ENCODE results near the gene C11orf42. TPM values are rescaled to one million over a fixed set of nuclear protein-coding genes. Genes with fewer than 3 reads are reported as not detected.

Gene C11orf42
- total RNA-seq (ENCODE audit: unreplicated experiment) = not detected
- long read RNA-seq, partial matches to known transcripts = 0 of 1 reads
- long read RNA-seq, other reads (novel, unspliced or antisense) = 1 of 1 reads

GRCh38 chr11:6205366-6205765 lies at the start of gene C11orf42:
C11orf42 (plus strand) TSS chr11:6205557; CDS start chr11:6205616, 59 bp downstream.
- DNase-seq = no peak
- Mint-ChIP-seq H3K36me3 (ENCODE audit: unreplicated experiment) (peaks cover 6% of the 10 kb centered on the region), H3K27ac (ENCODE audit: unreplicated experiment) (no peak within 1 kb of the TSS), H3K4me1 (ENCODE audit: low read depth, unreplicated experiment) (no peaks in the 10 kb centered on the region), H3K4me3 (ENCODE audit: unreplicated experiment) (no peak within 1 kb of the TSS), H3K9me3 (ENCODE audit: unreplicated experiment) (no peaks in the 10 kb centered on the region), H3K27me3 (ENCODE audit: unreplicated experiment) (peaks cover 2% of the 10 kb centered on the region)
- no peak for TF ChIP-seq CTCF (IDR thresholded peaks at IDR 0.05; ENCODE audit: partially characterized antibody, unreplicated experiment)

- H3K4me1 Mint-ChIP-seq (ENCODE audit: low read depth, unreplicated experiment) = peaks cover 5% of the 10 kb centered on the region
- no peaks in the 10 kb centered on the region for H3K27me3 Mint-ChIP-seq (ENCODE audit: unreplicated experiment)
- no peaks in the 10 kb centered on the region for H3K36me3 Mint-ChIP-seq (ENCODE audit: unreplicated experiment)
- no peak overlapping the region for H3K27ac Mint-ChIP-seq (ENCODE audit: unreplicated experiment)
- H3K9me3 Mint-ChIP-seq (ENCODE audit: unreplicated experiment) = no peaks in the 10 kb centered on the region
- TF ChIP-seq CTCF (IDR thresholded peaks at IDR 0.05; ENCODE audit: partially characterized antibody, unreplicated experiment) = no peak
- no peak for DNase-seq
- H3K4me3 Mint-ChIP-seq (ENCODE audit: unreplicated experiment) = no peak overlapping the region
Measured at GRCh38 chr11:6156628-6157359, 48.6 kb upstream of the C11orf42 start.

GRCh38 chr11:6170226-6170625 lies 35.1 kb upstream of the C11orf42 start, which contains the start of gene OR52B2:
OR52B2 (minus strand) TSS chr11:6170326; CDS start chr11:6170326, 0 bp downstream.
- no peak for TF ChIP-seq CTCF (IDR thresholded peaks at IDR 0.05; ENCODE audit: partially characterized antibody, unreplicated experiment)
- Mint-ChIP-seq H3K4me1 (ENCODE audit: low read depth, unreplicated experiment) (no peaks in the 10 kb centered on the region), H3K27ac (ENCODE audit: unreplicated experiment) (no peak within 1 kb of the TSS), H3K4me3 (ENCODE audit: unreplicated experiment) (no peak within 1 kb of the TSS), H3K27me3 (ENCODE audit: unreplicated experiment) (no peaks in the 10 kb centered on the region), H3K9me3 (ENCODE audit: unreplicated experiment) (no peaks in the 10 kb centered on the region), H3K36me3 (ENCODE audit: unreplicated experiment) (peaks cover 4% of the 10 kb centered on the region)
- DNase-seq = no peak

GRCh38 chr11:6175440-6175839 lies 29.9 kb upstream of the C11orf42 start:
- H3K4me1 Mint-ChIP-seq (ENCODE audit: low read depth, unreplicated experiment) = no peaks in the 10 kb centered on the region
- no peak for DNase-seq
- no peak overlapping the region for H3K27ac Mint-ChIP-seq (ENCODE audit: unreplicated experiment)
- no peaks in the 10 kb centered on the region for H3K27me3 Mint-ChIP-seq (ENCODE audit: unreplicated experiment)
- no peaks in the 10 kb centered on the region for H3K9me3 Mint-ChIP-seq (ENCODE audit: unreplicated experiment)
- no peak overlapping the region for H3K4me3 Mint-ChIP-seq (ENCODE audit: unreplicated experiment)
- no peak for TF ChIP-seq CTCF (IDR thresholded peaks at IDR 0.05; ENCODE audit: partially characterized antibody, unreplicated experiment)
- peaks cover 5% of the 10 kb centered on the region for H3K36me3 Mint-ChIP-seq (ENCODE audit: unreplicated experiment)

DNA sequence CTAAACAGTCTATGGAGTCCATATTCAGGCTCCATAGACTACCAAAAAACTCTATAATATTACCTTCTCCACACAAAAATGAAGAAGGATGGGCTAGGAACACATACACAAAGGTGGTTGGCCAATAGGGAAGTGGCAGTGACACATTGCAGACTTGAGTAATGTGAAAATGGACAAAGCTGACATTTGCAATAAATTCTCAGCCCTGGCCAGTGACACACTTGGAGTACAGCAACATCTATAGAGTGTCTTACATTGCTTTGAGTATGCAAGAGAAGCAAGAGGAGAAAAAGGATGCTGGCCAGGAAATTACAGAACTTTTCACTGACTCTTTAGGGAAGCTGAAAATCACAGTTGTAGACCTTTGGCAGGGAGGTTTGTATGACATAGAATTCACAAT lies 13.6 kb upstream of the C11orf42 start:
- H3K27ac Mint-ChIP-seq (ENCODE audit: unreplicated experiment) = no peak overlapping the region
- no peak for TF ChIP-seq CTCF (IDR thresholded peaks at IDR 0.05; ENCODE audit: partially characterized antibody, unreplicated experiment)
- H3K4me1 Mint-ChIP-seq (ENCODE audit: low read depth, unreplicated experiment) = no peaks in the 10 kb centered on the region

More for the DNA sequence above, 13.6 kb upstream of the C11orf42 start:
- Mint-ChIP-seq H3K27me3 (ENCODE audit: unreplicated experiment) (no peaks in the 10 kb centered on the region), H3K4me3 (ENCODE audit: unreplicated experiment) (no peak overlapping the region), H3K9me3 (ENCODE audit: unreplicated experiment) (peaks cover 2% of the 10 kb centered on the region), H3K36me3 (ENCODE audit: unreplicated experiment) (no peaks in the 10 kb centered on the region)
- DNase-seq = no peak

All from glutamatergic neuron (in vitro differentiated cells).